ENCODE measurements around the gene MYH15. TPM values are rescaled to one million over a fixed set of nuclear protein-coding genes. Genes with fewer than 3 reads are reported as not detected.

MYH15 gene
- total RNA-seq, 1 experiment from 2014 or later: 0.09 TPM

GRCh38 chr3:108485146-108485545, 25.2 kb downstream of the MYH15 start:
- Mint-ChIP-seq H3K27ac (peak overlapping the region; percentile 86), H3K27me3 (ENCODE audit: low read depth) (no peaks in the 10 kb centered on the region), H3K4me1 (peaks cover 32% of the 10 kb centered on the region), H3K4me3 (peak overlapping the region; percentile 34; the same call in 1 of the 2 replicates), H3K9me3 (no peaks in the 10 kb centered on the region), H3K36me3 (no peaks in the 10 kb centered on the region)
- POLR2A ChIA-PET: no interaction called here
- ATAC-seq (peak; percentile 96), DNase-seq (ENCODE audit: low spot score) (peak; percentile 70)
- CTCF ChIA-PET: interaction anchor here (1.0 kb wide), 1 partner anchor 430 kb away, joined by 3 read pairs; no protein-coding TSS in a partner anchor
- TF ChIP-seq ZBTB21 (CRISPR knock-in tag; IDR thresholded peaks at IDR 0.05; ENCODE audit: borderline replicate concordance) (no peak), STAT6 (CRISPR knock-in tag; conservative IDR thresholded peaks at IDR 0.05; ENCODE audit: low read depth) (no peak), TEAD1 (CRISPR knock-in tag; IDR thresholded peaks at IDR 0.05) (peak; percentile 65; the same call in 1 of the 2 replicates), ZNF423 (CRISPR knock-in tag; IDR thresholded peaks at IDR 0.05) (0 out of 2 replicates have a peak, but pooled peaks have one; percentile 31), ZNF317 (CRISPR knock-in tag; IDR thresholded peaks at IDR 0.05; ENCODE audit: borderline replicate concordance, low read depth) (no peak), ZNF263 (CRISPR knock-in tag; IDR thresholded peaks at IDR 0.05; ENCODE audit: low read depth) (no peak)
- TF ChIP-seq, protein P1, sequence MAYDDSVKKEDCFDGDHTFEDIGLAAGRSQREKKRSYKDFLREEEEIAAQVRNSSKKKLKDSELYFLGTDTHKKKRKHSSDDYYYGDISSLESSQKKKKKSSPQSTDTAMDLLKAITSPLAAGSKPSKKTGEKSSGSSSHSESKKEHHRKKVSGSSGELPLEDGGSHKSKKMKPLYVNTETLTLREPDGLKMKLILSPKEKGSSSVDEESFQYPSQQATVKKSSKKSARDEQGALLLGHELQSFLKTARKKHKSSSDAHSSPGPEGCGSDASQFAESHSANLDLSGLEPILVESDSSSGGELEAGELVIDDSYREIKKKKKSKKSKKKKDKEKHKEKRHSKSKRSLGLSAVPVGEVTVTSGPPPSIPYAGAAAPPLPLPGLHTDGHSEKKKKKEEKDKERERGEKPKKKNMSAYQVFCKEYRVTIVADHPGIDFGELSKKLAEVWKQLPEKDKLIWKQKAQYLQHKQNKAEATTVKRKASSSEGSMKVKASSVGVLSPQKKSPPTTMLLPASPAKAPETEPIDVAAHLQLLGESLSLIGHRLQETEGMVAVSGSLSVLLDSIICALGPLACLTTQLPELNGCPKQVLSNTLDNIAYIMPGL (CRISPR knock-in tag; IDR thresholded peaks at IDR 0.05): no peak

GRCh38 chr3:108479224-108479623, 31.2 kb downstream of the MYH15 start:
- Mint-ChIP-seq H3K36me3 (no peaks in the 10 kb centered on the region), H3K4me1 (0 out of 2 replicates have a peak, but pooled peaks cover 3% of the 10 kb centered on the region), H3K4me3 (no peak overlapping the region), H3K27ac (no peak overlapping the region), H3K27me3 (ENCODE audit: low read depth) (no peaks in the 10 kb centered on the region), H3K9me3 (no peaks in the 10 kb centered on the region)
- no peak for DNase-seq (ENCODE audit: low spot score)
- ATAC-seq: no peak
- ChIA-PET POLR2A (no interaction called here), CTCF (interaction anchor here (0.7 to 2.2 kb wide), 2 partner anchors 326 to 541 kb away, joined by 3 to 30 read pairs; no protein-coding TSS in a partner anchor)
- no peak for TF ChIP-seq GTF2I (CRISPR knock-in tag; conservative IDR thresholded peaks at IDR 0.05)
- TF ChIP-seq RORB (CRISPR knock-in tag; IDR thresholded peaks at IDR 0.05): no peak
- TF ChIP-seq KAT7 (CRISPR knock-in tag; IDR thresholded peaks at IDR 0.05; ENCODE audit: borderline replicate concordance): no peak
- TF ChIP-seq ELF4 (CRISPR knock-in tag; IDR thresholded peaks at IDR 0.05; ENCODE audit: low read depth): no peak
- TF ChIP-seq, protein P2, sequence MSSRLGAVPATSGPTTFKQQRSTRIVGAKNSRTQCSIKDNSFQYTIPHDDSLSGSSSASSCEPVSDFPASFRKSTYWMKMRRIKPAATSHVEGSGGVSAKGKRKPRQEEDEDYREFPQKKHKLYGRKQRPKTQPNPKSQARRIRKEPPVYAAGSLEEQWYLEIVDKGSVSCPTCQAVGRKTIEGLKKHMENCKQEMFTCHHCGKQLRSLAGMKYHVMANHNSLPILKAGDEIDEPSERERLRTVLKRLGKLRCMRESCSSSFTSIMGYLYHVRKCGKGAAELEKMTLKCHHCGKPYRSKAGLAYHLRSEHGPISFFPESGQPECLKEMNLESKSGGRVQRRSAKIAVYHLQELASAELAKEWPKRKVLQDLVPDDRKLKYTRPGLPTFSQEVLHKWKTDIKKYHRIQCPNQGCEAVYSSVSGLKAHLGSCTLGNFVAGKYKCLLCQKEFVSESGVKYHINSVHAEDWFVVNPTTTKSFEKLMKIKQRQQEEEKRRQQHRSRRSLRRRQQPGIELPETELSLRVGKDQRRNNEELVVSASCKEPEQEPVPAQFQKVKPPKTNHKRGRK (CRISPR knock-in tag; IDR thresholded peaks at IDR 0.05; ENCODE audit: borderline replicate concordance): no peak
- TF ChIP-seq, protein P3, sequence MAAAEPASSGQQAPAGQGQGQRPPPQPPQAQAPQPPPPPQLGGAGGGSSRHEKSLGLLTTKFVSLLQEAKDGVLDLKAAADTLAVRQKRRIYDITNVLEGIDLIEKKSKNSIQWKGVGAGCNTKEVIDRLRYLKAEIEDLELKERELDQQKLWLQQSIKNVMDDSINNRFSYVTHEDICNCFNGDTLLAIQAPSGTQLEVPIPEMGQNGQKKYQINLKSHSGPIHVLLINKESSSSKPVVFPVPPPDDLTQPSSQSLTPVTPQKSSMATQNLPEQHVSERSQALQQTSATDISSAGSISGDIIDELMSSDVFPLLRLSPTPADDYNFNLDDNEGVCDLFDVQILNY (CRISPR knock-in tag; IDR thresholded peaks at IDR 0.05): no peak
- TF ChIP-seq ZNF232 (CRISPR knock-in tag; IDR thresholded peaks at IDR 0.05): no peak
- TF ChIP-seq GRHL2 (CRISPR knock-in tag; IDR thresholded peaks at IDR 0.05; ENCODE audit: insufficient replicate concordance, severe bottlenecking): no peak
- TF ChIP-seq, protein P4, sequence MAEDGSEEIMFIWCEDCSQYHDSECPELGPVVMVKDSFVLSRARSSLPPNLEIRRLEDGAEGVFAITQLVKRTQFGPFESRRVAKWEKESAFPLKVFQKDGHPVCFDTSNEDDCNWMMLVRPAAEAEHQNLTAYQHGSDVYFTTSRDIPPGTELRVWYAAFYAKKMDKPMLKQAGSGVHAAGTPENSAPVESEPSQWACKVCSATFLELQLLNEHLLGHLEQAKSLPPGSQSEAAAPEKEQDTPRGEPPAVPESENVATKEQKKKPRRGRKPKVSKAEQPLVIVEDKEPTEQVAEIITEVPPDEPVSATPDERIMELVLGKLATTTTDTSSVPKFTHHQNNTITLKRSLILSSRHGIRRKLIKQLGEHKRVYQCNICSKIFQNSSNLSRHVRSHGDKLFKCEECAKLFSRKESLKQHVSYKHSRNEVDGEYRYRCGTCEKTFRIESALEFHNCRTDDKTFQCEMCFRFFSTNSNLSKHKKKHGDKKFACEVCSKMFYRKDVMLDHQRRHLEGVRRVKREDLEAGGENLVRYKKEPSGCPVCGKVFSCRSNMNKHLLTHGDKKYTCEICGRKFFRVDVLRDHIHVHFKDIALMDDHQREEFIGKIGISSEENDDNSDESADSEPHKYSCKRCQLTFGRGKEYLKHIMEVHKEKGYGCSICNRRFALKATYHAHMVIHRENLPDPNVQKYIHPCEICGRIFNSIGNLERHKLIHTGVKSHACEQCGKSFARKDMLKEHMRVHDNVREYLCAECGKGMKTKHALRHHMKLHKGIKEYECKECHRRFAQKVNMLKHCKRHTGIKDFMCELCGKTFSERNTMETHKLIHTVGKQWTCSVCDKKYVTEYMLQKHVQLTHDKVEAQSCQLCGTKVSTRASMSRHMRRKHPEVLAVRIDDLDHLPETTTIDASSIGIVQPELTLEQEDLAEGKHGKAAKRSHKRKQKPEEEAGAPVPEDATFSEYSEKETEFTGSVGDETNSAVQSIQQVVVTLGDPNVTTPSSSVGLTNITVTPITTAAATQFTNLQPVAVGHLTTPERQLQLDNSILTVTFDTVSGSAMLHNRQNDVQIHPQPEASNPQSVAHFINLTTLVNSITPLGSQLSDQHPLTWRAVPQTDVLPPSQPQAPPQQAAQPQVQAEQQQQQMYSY (CRISPR knock-in tag; IDR thresholded peaks at IDR 0.05): no peak
- no peak for TF ChIP-seq JUN (CRISPR knock-in tag; IDR thresholded peaks at IDR 0.05)
- TF ChIP-seq, protein P5, sequence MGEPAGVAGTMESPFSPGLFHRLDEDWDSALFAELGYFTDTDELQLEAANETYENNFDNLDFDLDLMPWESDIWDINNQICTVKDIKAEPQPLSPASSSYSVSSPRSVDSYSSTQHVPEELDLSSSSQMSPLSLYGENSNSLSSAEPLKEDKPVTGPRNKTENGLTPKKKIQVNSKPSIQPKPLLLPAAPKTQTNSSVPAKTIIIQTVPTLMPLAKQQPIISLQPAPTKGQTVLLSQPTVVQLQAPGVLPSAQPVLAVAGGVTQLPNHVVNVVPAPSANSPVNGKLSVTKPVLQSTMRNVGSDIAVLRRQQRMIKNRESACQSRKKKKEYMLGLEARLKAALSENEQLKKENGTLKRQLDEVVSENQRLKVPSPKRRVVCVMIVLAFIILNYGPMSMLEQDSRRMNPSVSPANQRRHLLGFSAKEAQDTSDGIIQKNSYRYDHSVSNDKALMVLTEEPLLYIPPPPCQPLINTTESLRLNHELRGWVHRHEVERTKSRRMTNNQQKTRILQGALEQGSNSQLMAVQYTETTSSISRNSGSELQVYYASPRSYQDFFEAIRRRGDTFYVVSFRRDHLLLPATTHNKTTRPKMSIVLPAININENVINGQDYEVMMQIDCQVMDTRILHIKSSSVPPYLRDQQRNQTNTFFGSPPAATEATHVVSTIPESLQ (CRISPR knock-in tag; IDR thresholded peaks at IDR 0.05): no peak
- no peak for TF ChIP-seq ZNF396 (CRISPR knock-in tag; IDR thresholded peaks at IDR 0.05; ENCODE audit: borderline replicate concordance)
- no peak for TF ChIP-seq CBFB (CRISPR knock-in tag; IDR thresholded peaks at IDR 0.05; ENCODE audit: low read depth)
